Posterior cingulate gyrus (tissue), 11 donors: ENCODE results near the gene CDH13.

Experiments used
- DNase-seq, 10 donors: peaks; one replicate each; pipeline versions ENCODE4 v3.0.0 to v3.0.0-alpha.2; 2020 to 2021; ENCODE audit warnings: mixed read lengths in 3 of 10
- intact Hi-C: fragments of 100-400 bp; cut with DNase I; formaldehyde crosslinking; loops from one replicate; pipeline ENCODE4 v1.15.1; 2023

Gene CDH13

DNA sequence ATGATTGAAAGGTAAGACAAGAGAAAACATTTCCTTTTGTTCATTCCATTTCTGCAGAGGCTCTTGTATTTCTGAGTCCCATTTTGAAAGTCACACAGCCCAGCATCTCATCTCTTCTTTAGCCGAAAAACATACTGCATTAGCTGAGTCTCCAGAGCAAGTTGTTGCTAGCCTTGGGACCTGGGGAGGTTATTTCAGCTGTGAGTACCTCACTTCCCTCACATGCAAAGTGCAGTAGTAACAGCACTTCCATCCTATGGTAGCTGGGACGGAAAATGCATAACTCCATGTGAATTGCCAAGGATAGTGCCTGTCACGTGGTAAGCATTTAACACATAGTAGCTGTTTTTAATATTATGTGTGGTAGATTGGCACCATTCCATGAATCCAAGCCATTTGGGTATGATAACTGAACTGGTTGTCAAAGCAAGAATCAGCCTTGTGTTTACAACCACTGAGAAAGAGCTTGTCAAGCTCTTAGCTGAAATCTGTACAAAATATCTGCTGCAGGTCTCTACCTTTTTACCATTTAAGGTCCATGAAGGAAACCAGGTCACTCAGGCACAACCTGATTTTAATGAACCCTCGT, 345.7 kb downstream of the CDH13 start:
- intact Hi-C loops = no loop called here
- DNase-seq = no peak

DNA sequence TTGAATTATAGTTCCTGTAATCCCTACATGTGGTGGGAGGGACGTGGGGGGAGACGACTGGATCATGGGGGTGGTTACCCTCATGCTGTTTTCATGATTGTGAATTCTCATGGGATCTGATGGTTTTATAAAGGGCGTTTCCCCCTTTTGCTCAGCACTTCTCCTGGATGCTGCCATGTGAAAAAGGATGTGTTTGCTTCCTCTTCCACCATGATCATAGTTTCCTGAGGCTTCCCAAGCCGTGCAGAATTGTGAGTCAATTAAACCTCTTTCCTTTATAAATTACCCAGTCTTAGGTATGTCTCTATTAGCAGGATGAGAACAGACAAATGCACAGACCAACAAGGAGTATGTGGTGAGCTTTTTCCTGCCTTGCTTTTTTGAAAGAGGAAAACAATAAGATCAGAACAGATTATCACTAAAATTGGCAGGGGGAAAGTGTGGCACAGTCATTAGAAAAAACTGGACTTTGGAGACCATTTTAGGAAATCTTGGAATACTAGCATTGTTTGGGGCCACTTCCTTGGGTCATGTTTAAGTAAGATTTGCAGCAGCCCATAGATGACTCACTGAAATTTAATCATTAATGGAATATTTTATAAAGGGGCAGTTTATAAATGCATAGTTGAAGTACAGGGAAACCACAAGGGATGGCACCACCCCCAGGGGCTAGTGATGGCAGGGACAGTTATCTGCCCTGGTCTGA, 352.8 kb downstream of the CDH13 start:
- intact Hi-C loops = no loop called here
- no peak for DNase-seq

DNA sequence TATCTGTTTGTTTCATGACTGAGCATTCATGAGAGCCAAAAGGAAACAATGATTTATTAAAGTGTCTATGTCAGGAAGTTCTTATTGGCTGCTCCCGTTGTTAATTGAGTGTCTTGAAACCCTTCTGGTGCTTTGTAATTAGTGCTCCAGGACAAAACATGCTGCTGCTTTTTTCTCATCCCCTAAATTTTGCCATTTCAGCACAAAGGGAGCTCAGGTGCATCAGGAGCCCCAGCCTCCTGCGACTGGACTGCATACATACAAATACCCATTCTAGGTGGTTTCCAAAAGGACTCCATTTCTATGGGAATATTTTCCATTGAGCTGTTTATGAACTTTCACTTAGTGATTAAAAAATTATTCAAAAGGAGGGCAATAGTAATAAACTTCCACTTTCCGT, 354.0 kb downstream of the CDH13 start:
- DNase-seq = no peak
- intact Hi-C loops = no loop called here

DNA sequence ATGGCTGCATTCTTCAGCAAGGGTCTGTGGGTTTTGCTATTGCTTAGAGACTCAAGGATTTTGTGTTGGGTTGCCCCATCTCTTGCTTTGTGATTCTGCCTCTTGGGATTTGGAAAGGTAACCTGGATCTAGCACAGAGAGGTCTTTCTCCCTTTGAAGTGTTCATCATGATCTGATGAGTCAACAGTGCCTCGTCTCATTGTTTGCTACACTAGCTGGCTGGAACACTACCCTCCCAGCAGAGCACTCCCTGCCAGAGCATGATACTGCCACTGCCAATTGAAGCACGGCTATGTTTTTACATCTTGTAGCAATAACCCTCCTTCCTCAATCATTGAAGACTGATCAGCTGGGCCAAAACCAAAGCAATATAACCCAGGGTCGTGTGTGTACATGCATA, 361.0 kb downstream of the CDH13 start:
- intact Hi-C loops = no loop called here
- DNase-seq = no peak

DNA sequence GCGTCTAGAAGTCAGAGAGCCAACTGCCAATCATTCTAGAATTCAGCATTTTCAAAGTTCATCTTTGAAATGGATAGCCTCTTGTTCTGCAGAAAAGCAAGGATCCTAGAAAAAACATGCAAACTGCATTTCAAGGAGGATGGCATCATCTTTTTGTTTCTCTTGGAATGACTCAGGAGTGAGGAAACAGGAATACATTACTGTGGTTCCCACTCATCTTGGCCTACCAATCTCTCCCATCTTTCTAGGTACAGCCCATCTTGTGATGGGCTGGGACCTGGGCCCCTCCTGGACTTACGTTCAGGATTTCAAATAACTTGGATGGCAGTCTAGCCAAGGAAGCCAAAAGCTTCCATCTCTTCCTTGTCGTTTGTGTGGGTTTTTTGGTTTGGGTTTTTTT, 363.4 kb downstream of the CDH13 start:
- DNase-seq = no peak
- intact Hi-C loops = no loop called here

DNA sequence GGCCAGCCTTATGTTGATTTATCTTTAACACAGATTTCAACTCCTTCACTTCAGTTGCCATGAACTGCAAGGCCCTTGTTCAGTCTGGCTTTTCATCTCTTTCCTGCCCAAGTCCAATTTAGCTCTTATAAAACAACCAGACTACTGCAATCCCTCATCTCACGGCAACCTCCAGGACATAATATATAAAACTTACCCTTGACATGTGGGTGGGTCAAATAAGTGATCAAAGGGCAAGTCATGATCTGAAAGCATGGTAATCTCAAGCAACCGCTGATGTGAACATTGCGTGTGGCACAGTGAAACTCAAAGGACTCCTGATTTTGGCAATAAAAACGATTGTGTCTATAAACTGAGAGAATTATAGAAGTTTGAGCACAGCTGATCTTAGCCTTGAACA, 364.6 kb downstream of the CDH13 start:
- DNase-seq = no peak
- intact Hi-C loops = no loop called here

DNA sequence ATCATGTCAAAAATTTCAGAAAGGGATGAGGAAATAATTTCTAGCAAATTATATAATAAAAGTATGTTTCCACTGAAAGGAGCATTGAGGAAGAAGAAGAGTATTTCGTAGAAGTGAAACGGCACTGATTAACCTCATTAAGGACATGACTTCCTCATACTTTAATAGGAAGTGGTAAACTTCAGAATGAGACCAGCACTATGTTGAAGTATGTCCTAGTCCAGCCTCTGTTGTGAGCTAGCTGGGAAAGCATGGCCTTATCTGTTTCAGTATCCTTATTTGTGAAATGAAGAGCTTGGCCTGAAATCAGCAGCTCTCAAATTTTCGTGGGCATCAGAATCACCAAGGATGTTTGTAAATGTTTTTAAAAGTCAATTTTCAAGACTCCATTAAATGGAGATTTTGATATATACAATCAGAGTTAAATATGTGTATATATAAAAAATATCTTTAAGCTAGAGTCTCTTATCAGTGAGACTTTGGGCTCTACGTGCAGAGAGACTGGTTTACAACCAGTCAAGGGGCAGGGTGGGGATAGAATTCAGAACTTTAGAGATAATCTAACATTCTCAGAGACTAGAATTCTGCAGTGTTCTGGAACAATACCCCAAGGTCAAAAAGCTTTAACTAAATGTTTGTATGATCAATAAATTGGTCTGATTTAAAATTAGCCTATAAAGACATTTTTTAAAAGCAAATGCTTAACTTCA, 365.4 kb downstream of the CDH13 start:
- no peak for DNase-seq
- intact Hi-C loops = no loop called here

DNA sequence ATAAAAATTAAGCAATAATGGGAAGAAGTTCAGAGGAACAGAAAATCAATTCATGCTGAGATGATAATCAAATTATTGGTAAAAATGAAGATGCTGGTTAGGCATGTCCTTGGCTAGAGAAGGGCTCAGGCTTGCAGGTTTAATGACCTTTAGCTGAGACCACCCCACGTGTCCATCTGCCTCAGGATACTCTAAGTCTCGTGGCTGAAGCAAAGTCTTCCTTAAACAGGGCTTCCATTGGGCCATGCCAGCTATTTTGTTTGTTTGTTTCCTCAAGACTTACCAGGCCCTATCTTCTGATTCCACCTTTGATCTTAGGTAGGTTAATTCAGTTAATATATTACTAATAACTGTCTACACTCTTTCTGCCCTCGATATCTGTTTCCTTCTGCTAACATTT, 366.0 kb downstream of the CDH13 start:
- no peak for DNase-seq
- intact Hi-C loops = no loop called here

DNA sequence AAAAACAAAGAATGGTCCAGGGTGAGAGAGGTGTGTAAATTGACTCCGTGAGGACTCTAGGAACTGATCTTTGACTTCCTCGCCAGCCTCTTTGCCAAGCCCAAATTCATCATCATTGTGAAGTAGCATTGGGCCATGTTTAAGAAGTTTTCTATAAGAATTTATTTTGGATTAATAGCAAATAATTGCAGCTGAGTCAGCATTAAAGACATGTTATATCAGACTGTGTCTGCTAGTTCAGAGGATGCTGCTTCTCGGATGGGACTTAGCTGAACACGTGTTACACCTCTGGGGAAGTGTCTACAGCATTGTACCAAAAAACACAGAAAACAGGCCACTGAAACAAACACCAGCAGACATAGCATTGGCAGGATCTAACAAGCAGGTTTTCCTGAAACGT, 366.6 kb downstream of the CDH13 start:
- no peak for DNase-seq
- intact Hi-C loops = no loop called here

DNA sequence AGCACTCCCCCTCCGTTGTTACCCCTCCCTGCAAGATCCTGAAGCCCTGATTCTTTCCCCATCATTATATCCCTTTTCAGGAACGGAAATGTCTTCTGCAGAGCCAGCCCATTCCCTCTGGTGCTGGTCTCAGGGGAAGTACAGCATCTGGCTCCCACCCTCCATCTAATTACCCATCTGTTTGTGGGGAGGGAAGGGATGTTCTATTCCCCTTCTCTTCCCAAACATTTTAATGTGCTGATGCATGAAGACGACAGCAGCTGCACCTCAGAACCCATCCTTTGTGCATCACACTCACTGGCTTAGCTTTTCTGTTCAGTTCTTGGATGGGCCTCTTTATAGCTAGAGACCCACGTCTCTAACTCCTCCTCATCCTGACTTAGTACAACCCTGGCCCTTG, 367.2 kb downstream of the CDH13 start:
- intact Hi-C loops = no loop called here
- no peak for DNase-seq

DNA sequence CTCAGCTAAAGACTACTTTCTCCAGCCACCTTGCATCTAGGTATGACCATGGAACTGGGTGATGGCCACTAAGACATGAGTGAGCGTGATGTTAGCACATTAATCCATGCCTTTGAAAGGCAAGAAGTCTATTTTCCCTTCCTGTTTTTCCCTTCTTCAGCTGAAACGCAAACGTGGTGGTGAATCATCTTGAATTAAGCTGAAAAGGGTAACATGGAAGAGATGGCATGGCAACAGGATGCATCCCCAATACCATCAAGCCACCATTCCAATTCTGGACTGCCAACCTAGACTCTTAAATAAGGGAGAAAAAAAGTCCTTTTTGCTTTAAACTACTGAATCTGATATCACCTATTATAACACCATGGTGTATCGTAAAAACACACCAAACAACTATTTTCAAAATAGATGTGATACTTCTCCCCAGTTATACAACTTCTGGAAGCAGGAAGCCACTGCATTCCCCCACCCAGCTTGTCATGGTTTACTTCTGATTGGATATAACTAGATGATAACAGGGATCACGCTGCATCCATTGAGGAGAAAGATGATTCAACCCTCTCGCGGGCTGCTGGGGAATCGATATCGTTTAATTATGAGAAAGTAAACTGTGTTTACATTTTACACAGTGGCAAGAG, 368.6 kb downstream of the CDH13 start:
- no peak for DNase-seq
- intact Hi-C loops = no loop called here

DNA sequence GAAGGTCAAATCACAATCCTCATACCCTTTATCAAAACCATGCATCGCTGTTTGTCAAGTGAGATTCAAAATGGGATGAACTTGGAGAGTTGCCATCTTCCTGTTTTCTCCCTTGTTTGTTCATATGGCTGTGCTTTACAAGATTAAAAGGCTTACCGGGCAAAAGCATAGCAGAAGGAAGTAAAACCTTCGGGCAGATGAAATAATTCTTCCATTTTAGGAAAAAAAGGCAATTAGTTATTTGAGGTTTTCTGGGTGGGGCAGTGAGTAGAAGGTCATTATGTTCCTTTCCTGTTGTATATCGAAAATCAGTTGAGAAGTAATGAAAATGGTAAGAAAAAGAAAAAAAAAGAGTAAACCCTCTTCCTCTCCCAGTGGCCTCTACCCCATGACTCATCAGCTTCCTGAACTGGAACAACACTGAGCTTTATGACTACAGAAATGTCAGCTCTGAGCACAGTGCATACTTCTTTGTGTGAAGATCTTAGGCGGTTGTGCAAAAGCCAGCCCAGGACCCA, 369.2 kb downstream of the CDH13 start:
- intact Hi-C loops = no loop called here
- no peak for DNase-seq

DNA sequence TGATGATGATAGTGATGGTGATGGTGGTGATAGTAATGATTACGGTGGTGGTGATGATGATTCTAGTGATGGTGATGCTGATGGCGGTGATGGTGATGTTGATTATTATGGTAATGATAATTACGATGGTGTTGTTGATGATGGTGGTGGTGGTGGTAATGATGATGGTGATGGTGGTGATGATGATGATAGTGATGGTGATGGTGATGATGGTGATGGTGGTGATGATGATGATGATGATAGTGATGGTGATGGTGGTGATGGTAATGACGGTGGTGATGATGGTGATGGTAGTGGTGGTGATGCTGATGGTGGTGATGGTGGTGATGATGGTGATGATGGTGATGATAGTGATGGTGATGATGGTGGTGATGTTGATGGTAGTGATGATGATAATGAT, 370.0 kb downstream of the CDH13 start:
- intact Hi-C loops = no loop called here
- DNase-seq = no peak

DNA sequence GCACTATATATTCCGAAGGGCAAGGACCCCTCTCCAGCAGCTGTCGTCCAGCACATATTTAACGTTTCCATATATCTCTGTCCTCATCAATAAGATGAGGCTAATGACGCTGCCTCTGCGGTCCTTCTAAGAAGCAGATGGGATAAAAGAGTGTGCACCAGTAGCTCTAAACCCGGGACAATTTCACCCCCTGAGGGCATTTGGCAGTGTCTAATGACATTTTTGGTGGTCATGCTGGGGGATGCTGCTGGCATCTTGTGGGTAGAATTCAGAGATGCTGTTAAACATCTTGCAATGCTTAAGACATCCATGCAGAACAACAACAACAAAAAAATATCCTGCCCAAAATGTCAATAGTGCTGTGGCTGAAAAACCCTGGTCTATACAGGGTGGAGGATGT, 372.9 kb downstream of the CDH13 start:
- no peak for DNase-seq
- intact Hi-C loops = no loop called here

DNA sequence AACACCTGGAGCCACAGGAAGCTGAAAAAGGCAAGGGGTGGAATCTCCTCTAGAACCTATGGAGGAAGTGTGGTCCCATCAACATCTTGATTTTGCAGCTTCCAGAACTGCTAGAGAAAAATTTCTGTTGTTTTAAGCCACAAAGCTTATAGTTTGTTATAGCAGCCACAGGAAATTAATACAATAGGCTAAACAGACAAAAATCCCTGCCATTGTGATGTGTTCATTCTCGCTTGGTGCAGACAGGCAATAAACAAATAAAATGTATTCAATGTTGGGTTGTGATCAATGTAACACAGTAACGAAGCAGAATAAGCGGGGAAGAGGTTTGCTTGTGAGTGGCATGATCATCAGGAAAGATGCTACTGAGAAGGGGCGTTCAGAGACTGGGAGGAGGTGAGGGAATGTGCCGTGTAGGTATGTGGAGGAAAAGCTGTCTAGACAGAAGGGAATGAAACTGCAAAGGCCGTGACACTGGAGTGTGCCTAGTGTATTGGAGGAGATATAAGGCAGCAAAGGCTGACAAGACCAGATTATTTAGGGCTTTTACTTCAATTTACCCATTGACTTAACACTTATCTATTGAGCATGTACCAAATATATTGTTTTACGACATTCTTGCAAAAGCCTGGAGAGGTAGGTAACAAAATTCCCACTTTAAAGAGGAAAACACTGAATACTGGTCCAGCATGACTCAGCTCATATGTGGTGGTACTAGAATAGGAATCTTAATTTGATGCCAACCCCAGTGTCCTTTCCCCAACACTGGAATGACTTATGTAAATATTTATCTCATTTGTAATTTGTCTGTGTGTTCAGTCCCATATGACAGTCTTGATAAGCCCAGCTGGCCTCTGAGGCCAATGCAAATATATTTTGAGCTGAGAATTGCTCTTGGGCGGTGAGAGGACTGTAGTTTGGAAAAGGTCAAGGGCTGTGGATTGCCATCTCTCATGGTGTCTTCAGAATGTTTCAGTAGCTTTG, 375.9 kb downstream of the CDH13 start:
- intact Hi-C loops = no loop called here

DNA sequence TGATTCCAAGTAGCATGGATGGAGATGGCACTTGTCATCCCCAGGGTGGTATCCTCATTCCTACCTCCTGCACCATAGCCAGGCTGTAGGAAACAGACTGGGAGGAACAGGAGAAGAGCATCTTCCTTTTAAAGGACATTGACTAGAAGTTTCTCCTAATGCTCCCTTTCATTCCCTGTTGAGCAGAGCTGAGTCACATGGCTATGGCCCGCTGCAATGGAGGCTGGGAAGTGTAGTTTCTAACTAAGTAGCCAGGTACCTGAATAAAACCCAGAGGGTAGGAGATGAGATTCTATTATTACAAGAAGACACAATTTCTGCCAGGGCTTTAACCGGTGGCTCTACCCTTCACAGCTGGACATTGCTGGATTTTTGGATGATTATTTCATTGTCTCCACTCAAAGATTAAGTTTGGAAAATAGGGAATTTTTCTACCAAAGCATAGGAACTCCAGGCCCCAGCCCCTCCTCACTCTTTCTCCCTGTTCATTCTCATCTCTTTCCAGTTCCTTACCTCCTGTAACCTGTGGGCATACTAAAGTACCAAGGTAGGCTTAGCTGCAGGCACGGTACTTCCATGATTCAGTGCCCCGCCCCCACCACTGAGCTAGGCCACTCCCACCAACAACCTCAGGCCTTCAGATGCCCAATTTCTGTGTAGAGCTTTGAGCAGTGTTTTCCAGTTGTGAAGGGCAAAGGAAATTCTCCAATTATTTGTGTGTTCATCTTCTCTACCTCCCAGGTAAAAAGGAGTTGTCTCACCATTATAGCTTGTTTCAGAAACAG, 378.3 kb downstream of the CDH13 start:
- DNase-seq = no peak
- intact Hi-C loops = no loop called here

More for the DNA sequence above, 375.9 kb downstream of the CDH13 start:
- no peak for DNase-seq

DNA sequence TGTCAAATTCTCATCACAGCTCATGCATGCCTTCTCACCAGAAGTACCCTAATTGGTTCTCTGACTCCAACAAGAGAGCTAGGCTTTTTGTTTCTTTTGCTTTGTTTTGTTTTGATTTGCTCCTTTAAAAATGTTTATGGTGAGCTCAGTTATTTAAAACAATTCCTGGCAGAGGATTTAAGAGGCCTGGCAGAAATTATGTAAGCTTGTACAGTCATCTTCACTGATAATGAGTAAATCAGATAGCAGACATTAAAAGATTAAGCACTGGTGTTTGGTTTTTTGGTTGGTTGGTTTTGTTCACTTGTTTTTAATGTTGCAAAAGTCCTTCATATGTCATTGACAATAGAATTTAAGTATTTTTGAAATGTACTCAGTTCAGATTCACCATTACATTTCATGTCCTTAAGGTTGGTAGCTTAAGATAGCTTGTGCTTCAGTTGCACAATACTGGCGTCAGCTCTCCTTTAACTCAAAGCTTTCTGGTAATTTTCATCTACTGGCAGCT, 378.9 kb downstream of the CDH13 start:
- no peak for DNase-seq
- intact Hi-C loops = no loop called here

DNA sequence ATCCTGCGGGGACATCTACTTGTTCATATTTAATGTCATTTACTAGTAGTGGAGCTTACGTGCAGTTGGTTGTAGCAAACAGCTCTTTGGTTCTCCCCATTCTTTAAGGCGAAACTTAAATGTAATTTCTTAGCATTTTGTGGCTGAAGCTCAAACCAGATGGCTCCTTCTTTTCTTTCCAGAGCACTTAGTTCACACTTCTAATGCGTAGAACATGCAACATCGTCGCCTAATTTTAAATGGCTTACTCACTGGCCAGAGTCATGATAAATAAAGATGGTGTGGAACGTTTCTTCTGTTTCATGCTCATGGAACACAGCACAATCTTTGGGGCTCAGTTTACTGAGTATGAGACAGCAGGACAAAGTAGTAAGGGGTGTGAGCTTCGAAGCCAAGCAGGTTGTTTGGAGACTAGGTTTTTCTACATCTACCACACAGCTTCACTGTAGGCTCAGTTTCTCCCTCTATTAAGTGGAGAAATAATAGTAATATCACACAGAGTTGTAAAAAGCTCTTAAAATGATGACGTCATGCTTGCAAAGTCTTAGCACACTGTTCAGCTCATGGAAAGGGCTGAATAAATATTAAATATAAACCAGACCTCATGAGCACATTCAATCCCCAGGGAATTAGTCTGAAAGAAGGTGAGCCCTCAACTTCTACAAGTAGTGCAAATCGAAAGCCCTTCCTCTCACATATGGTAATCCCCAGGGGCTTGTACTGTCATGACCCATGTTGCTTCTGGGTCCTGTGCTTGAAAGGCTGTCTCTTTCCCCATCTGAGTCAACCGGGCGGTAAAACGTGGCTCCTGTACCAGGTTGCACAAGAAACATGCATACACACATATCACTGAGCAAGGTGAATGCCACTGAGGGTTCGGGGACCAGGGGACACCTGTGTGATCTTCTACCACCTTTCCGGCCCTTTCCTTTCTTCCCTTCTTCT, 384.3 kb downstream of the CDH13 start:
- intact Hi-C loops = no loop called here
- DNase-seq = no peak
